ENCODE results near the gene DRD4.

DRD4 gene

DNA sequence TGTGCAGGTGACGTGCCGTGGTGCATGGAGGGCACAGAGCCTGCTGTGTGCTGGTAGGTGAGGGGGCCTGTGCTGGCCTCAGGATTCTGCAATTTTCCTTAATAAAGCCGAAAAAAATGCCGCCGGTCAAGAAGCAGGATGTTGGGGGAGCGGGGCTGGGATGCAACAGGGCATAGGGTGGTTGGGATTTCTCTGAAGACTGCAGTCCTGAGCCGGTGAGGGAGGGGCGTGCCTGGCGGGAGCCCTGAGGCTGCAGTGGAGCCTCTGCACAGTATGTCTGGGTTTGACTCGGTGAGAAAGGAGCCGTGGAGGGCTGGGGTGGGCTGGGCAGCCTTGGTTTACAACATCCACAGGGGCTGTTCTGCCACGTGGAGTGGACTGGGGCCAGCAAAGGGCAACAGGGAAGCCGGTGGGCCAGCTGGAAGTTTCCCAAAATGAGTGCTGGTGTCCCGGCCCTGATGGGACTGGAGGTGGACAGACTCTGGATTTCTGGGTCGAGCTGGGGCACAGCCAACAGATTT lies 13.7 kb upstream of the DRD4 start:
- DNase-seq (ENCODE audit: low read depth), result no peak

DNA sequence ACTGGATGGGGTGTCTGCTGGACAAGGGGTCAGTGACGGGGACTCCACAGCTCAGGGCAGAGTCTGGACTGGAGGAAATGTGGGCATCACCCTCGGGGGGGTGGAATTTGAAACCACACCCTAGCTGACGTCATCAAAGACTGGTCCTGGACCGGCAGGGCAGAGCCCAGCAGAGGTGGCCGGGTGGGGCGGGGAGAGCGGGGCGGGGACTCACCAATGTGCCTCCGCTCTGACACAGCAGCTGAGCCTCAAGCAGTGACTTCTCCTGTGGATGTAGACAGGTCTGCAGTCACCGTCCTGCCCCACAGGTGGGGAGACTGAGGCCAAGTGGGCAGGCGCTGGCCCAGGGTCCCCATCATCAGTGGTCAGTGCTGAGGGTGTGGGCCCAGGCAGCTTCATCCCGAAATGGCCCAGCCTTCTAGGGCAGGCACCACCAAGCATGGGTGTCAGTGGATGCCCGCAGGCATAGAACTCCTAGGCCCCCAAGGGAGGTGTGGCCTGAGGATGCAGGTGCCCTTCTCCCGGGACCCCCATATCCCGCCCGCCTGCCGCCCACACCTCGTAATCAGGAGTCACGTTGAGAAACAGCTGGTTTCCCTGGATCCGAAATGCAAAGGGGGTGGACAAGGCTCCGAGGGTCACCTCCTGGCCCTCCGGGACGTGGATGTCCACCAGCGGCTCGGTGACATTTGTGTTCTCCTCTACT lies 12.9 kb upstream of the DRD4 start:
- DNase-seq (ENCODE audit: low read depth), result no peak

DNA sequence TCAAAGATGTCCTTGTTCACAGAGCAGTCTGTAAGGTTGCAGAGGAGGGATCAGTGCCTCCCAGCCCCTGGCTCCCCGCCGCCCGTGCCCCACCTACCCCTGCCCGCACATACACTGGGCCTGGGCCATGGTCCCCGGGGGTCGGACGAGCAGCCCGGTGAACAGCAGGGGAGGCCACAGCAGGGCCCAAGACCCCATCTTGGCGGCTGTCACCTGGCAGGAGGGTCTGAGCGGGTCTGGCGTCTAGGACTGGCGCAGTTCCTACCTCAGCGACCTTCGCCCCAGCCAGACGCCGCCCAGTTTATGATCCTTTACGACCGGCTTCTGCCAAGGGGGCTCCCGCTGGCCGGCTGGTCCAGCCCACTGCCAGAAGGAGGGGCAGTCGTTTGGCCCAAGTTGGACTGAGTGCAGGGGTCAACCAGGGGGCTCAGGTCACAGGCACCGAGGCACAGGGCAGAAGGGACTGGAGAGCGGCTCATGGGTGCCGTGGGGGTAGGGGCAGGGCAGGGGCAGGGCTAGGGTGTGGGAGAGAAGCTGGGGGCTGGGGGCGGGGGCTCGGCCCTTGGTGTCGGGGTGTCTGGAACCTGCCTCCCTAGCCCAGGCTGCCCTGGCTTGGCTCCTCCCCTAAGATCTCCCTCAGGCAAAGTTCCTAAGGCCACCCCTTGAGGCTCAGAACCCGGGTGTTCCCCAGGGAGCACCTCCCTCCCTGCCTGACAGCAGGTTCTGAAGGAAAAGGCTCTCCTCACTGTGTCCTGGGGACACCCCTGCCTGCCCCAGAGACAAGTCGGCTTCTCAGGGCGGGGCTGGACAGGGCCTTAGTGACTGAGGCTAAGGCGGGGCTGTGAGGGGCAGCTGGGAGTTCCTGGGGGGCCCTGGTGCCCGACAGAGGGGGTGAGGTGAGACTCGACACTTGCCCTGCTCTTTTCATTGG lies 12.1 kb upstream of the DRD4 start, which contains the start of gene CDHR5:
Gene CDHR5 (minus strand): TSS at position 251 of the 931 bp plus-strand sequence. CDS start 53 bp downstream, at position 198.
- no peak for DNase-seq (ENCODE audit: low read depth)

DNA sequence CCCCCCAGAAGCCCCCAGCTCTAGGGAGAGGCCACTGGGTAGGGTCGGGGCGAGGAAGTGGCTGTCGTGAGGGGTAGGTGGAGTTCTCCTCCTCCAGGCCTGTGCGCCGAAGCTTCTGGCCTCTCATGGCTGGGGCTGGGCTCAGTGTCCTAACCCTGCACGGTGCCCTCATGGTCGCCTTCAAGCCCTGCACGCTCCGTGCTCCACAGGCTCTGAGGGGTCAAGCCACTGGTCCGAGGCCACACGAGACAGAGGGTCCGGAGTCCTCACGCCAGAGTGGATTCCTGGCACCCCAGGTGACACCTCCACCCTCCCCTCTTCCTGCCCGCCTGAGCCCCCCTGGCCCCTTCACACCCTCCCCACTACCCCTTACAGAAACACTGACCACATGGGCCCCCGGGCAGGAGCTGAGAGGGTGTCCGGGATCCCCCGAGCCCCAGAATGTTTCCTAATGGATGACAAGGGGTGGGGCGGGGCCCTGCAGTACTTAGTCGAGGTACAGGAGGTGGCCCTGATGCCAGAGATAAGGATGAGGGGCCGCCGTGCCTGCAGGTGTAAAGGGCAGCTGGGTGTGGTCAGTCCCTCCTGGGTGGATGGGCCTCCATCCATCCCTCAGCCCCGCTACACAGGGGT lies 11.3 kb upstream of the DRD4 start:
- DNase-seq (ENCODE audit: low read depth), result no peak

DNA sequence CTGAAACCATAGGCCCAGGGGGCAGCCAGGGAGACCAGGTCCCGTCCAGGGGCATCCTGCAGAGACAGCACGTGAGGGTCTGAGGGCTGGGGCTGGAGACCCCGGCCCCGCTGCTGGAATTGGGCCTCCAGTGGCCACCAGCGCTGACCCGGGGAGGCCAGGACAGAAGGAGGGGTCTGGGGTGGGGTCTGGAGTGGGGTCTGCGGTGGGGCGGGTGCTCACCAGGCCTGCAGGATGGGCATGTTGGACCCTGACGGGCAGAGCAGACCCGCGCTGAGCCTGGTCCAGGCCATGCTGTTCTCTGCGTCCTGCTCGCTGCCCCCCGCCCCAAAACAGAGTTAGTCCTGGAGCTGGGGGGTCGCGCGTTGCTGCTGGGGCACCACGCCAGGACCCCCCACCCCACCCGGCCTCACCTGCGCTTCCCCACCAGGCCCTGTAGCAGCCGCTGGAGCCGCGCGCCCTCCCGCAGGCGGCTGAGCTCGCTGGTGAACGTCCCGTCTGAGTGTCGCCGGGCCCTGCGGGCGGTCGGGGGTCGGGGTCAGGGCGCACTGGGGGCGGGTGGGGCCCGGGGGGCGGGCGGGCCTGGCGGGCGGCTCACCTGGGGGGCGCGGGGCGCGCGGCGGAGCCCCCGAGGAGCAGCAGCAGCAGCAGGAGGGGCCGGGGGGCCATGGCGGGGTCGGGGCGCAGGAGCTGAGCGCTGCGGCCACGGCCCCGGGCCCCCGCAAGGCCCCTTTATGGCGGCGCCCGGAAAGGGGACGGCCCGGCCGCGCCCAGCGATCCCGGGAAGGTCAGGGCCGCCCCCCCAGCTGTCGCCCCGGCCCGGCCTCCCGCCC lies 10.4 kb upstream of the DRD4 start, which contains the start of gene SCT:
Gene SCT (minus strand): TSS at position 707 of the 833 bp plus-strand sequence. CDS start 38 bp downstream, at position 669.
- no peak for DNase-seq (ENCODE audit: low read depth)

DNA sequence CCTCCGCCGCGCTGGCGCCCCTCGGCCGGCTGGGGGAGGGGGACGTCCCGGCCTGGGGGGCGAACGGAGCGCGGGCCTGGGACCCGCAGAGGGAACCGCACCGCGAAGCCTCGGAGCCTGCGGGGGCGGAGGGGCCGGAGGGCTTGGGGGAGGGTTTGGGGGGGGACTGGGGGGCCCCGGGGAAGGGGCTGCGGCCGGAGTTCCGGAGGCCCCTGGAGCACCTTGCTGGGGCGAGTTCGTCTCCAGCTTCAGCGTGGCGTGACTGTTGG lies 9.8 kb upstream of the DRD4 start:
- DNase-seq (ENCODE audit: low read depth), result no peak

DNA sequence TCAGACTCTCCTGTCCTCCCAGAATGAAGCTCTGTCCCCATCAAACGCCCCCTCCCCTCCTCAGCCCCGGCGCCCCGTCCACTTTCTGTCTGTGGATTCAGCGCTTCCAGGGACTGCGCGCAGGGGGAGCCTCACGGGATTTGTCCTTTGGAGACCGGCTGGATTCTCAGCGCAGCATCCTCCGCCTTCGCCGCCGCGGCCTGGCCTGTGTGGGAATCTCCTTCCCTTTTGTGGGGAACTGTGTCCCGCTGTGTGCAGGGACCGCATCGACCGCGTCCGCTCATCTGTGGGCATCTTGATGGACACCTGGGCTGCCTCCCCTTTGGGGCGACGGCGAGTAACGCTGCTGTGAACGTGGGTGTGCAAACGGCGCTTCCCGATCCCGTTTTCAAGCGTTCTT lies 9.0 kb upstream of the DRD4 start:
- no peak for DNase-seq (ENCODE audit: low read depth)

DNA sequence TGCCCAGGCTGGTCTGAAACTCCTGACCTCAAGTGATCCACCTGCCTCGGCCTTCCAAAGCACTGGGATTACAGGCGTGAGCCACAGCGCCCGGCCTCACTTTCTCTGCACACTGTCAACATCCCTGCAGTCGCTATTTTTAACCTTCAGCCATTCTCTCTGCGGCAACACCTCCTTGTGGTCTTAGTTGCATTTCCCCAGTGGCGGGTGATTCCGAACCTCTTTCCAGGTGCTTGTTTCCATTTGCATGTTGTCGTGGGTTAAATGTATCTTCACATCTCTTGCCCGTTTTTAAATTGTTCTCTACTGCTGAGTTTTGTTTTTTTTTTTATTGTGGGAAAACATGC lies 7.9 kb upstream of the DRD4 start:
- DNase-seq (ENCODE audit: low read depth), result peak; percentile 41

DNA sequence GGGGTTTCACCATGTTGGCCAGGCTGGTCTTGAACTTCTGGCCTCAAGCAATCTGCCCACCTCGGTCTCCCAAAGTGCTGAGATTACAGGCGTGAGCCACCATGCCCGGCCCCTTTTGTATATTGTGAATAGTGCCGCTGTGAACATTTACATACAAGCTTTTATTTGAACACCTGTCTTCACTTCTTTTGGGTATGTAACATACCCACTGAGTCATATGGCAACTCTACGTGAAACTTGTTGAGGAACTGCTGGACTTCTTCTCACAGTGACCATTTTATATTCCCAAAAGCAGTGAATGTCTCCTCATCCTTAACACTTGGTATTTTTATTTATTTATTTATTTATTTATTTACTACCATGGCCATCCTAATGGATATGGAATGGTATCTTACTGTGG lies 6.2 kb upstream of the DRD4 start:
- DNase-seq (ENCODE audit: low read depth), result no peak

DNA sequence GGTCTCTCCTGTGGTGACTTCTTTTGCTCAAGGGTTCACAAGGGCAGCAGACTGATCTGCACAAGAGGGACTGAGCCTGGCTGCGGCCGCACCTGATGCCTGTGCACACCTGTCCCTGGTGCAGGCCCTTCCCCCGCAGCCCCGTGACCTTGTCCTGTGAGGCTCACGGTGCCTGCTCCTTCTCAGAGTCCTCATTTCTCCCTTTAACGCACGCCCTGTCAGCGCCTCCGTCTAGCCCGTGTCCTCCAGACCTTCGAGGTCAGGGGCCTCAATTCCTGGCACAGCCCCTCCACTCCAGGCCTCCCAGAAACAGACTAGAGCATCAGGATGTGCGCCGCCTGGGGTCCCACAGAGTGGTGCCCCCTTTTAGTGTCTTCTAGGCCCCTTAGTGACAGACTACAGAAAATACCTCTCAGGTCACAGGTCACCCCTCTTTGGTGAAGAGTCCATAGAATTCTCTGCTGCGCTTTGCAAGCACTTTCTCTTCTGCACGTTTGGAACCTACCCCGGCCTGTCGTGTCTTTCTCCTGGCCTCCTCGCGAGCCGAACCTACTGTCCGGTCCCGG lies 1.0 kb upstream of the DRD4 start:
- no peak for DNase-seq (ENCODE audit: low read depth)

DNA sequence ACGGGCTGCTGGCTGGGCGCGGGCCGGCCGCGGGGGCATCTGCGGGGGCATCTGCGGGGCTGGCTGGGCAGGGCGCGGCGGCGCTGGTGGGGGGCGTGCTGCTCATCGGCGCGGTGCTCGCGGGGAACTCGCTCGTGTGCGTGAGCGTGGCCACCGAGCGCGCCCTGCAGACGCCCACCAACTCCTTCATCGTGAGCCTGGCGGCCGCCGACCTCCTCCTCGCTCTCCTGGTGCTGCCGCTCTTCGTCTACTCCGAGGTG lies 194 bp downstream of the DRD4 start:
- DNase-seq (ENCODE audit: low read depth), result no peak

DNA sequence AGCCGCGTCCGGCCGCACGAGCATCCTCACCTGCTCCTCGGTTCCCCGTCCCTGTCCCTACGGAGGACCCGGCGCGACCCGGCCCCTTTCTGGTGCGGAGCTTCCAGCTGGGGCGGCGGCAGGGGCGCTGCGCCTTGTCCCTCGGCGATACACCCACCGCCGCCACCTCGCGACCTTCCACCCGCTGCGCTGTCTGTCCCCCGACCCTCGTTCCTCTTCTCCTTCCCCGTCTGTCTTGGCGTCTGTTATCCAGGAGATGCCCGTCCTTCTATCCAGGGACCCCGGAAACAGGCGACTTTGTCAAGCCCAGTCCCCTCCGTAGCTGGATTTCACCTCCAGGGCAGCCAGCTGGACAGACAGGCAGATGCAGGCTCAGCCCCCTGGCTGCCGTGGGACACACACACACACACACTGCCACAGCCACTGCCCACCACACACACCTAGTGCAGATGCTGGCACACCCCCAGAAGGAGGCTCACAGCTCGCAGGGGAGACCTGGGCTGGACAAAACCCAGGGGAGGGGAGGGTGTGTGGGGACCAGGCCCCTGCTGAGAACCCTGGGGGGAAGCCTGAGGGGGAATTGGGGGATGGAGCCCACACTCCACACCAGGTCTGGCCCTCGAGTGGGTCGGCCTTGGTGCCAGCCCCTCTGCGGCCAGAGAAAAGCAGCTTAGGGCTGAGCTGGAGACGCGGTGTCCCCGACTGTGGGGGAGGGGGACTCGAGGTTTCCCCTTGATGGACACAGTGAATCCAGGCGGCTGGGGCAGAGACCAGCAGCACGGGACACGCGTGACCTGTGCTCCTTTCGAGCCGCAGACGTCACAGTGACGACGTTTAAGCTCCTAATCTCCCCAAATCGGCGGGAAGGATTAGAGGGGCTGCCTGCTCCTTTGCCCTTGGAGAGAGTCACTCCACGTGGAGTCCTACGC lies 788 bp downstream of the DRD4 start:
- no peak for DNase-seq (ENCODE audit: low read depth)

DNA sequence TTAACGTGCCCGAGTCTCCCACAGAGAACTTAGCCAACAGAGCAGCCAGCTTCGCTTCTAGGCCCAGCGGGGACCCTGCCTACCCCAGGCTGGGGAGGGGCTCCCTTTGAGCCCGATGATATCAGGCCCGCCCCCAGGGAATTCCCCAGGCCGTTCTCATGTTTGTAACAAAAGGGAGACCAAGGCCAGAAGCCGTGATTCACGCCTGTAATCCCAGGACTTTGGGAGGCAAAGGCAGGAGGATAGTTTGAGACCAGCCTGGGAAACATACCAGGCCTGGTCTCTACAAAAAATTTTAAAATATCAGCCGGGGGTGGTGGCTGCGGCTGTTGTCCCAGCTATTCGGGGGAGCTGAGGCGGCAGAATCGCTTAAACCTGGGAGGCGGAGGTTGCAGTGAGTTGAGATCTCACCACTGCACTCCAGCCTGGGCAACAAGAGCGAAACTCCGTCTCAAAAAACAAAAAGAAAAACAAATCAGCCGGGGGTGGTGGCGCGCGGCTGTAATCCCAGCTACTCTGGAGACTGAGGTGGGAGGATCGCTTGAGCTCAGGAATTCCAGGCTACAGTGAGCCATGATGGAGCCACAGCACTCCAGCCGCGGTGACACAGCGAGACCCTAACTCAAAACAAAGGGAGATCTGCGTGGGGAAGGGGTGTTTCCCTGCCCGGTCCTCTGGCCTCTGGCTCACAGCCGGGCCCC lies 1.7 kb downstream of the DRD4 start:
- DNase-seq (ENCODE audit: low read depth), result peak; percentile 26

DNA sequence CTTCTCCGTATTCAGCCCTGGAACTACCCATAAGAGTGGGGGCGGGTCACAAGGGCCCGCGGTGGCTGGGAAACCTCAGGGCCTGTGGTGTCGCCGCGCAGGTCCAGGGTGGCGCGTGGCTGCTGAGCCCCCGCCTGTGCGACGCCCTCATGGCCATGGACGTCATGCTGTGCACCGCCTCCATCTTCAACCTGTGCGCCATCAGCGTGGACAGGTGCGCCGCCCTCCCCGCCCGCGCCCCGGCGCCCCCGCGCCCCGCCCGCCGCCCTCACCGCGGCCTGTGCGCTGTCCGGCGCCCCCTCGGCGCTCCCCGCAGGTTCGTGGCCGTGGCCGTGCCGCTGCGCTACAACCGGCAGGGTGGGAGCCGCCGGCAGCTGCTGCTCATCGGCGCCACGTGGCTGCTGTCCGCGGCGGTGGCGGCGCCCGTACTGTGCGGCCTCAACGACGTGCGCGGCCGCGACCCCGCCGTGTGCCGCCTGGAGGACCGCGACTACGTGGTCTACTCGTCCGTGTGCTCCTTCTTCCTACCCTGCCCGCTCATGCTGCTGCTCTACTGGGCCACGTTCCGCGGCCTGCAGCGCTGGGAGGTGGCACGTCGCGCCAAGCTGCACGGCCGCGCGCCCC lies 2.4 kb downstream of the DRD4 start:
- DNase-seq (ENCODE audit: low read depth), result no peak

DNA sequence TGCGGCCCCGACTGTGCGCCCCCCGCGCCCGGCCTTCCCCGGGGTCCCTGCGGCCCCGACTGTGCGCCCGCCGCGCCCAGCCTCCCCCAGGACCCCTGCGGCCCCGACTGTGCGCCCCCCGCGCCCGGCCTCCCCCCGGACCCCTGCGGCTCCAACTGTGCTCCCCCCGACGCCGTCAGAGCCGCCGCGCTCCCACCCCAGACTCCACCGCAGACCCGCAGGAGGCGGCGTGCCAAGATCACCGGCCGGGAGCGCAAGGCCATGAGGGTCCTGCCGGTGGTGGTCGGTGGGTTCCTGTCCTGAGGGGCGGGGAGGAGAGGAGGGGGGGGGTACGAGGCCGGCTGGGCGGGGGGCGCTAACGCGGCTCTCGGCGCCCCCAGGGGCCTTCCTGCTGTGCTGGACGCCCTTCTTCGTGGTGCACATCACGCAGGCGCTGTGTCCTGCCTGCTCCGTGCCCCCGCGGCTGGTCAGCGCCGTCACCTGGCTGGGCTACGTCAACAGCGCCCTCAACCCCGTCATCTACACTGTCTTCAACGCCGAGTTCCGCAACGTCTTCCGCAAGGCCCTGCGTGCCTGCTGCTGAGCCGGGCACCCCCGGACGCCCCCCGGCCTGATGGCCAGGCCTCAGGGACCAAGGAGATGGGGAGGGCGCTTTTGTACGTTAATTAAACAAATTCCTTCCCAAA lies 3.1 kb downstream of the DRD4 start:
- DNase-seq (ENCODE audit: low read depth), result no peak

DNA sequence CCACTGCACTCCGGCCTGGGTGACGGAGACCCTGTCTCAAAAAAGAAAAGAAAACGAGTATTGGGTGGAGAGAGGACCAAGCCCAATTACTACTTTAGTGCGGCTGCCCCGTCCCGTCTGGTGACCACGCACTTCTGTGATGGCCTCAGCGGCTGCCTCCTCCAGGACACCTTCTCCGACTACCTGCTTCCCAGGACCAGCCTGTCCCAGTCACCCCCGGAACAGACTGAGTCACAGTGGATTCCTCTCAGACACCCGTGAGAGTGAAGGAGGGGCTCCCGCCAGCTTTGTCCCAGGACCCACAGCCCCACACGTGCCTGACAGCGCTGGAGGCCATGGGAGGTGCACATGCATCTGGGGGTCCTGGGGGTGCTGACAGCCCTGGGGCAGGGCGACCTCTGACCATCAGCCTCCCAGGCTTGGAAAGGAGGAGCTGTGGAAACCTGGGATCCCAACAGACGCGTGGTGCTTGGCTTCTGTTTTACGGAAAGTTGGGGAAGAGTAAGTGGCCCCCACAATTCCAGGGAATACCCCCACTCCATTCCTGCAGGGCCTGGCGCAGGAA lies 4.8 kb downstream of the DRD4 start:
- no peak for DNase-seq (ENCODE audit: low read depth)

DNA sequence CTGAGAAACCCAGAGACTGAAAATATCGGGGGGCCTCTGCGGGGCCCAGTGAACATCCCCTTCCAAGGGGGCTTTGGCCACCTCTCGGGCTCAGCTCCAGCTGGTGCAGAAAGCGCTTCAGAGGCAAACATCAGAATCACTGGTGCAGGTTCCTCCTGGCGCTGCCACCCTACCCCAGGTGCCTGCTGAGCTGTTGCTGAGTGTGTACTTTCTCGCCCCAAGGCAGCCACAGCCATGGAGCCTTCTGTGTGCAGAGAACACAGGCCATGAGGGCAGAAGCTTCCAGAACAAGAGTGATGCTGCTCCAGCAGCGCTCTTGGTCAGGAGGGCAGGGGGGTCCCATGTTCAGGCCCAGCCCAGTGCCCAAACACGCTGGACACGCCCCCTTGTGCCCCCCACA lies 6.3 kb downstream of the DRD4 start:
- DNase-seq (ENCODE audit: low read depth), result no peak

DNA sequence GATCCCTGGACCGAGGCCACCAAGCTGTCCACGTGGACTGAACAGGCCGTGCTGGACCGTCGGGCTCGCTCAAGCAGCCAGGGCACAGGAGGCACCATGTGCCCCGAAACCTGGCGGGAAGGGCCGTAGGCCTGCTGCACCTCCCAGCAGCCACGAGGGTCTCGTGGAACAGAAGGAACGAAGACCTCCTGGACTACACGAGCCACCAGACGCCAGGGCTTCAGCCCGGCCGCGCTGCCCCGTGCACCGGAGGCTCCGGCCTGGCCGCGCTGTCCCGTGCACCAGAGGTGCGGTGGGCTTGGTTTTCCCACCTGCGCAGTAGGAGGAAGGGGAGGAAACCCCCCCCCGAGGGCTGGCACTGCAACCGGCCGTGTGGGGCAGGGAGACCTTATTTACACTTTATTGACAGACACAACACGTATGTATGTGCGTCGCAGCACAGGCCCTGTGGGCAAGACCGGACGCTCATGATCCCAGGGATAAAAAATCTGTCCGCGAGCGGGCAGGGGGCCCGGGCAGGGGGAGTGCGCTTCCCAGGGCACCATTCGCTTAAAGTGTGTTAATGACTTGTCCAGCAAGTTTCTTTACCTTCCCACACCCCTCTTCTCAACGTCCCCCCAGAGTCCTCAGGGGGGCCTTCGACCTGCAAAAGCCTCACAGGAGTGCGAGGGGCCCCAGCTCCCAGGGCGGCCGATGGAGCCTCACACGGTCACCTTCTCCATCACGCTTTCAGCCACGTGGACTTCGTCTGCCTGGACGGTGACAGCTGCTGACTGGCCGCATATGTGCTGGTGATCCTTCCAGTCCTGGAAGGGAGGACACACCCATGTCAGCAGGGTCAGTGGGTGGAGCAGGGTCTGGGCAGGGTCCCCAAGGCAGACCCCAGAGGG lies 7.0 kb downstream of the DRD4 start:
- no peak for DNase-seq (ENCODE audit: low read depth)

Data from amniotic epithelial cell (primary cell).